Osteoblast (primary cell): Measurements from ENCODE around the gene SLC9A3. TPM values are rescaled to one million over a fixed set of nuclear protein-coding genes. Genes with fewer than 3 reads are reported as not detected.

Experiments used
- DNase-seq: peaks from one replicate; pipeline ENCODE4 v3.0.0; 2011; ENCODE audit warnings: low spot score, mixed read lengths; ENCODE audit not compliant: insufficient read length; ENCODE audit errors: missing footprints
- H2AFZ ChIP-seq: 2 replicates; pipeline ENCODE4 v1.6.0; 2011; ENCODE audit warnings: mild to moderate bottlenecking, low read length
- H3K27ac ChIP-seq: 2 replicates; pipeline ENCODE4 v1.5.1; 2011; ENCODE audit warnings: mild to moderate bottlenecking, low read depth, low read length, moderate library complexity
- H3K27me3 ChIP-seq: 2 replicates; pipeline ENCODE4 v1.6.0; 2012; ENCODE audit warnings: mild to moderate bottlenecking, control low read depth, inconsistent platforms, low read length, moderate library complexity; ENCODE audit not compliant: insufficient read depth
- H3K36me3 ChIP-seq: 2 replicates; pipeline ENCODE4 v1.5.1; 2011; ENCODE audit warnings: mild to moderate bottlenecking, low read length, control low read depth, moderate library complexity; ENCODE audit not compliant: insufficient read depth
- H3K4me1 ChIP-seq: 2 replicates; pipeline ENCODE4 v1.5.1; 2011; ENCODE audit warnings: mild to moderate bottlenecking, low read length, control low read depth, moderate library complexity; ENCODE audit not compliant: insufficient read depth
- H3K4me2 ChIP-seq: 2 replicates; pipeline ENCODE4 v1.6.0; 2011; ENCODE audit warnings: mild to moderate bottlenecking, low read length; ENCODE audit not compliant: insufficient read depth
- H3K4me3 ChIP-seq: fragments of 200-600 bp; sonication (generic); 3 replicates; pipeline ENCODE4 v1.5.1; 2012; ENCODE audit warnings: mild to moderate bottlenecking, low read length, inconsistent platforms; ENCODE audit not compliant: insufficient read depth
- H3K79me2 ChIP-seq: 2 replicates; pipeline ENCODE4 v1.6.0; 2012; ENCODE audit warnings: mild to moderate bottlenecking, low read length, control low read depth, inconsistent platforms; ENCODE audit not compliant: insufficient read depth
- H3K9me3 ChIP-seq: 2 replicates; pipeline ENCODE4 v1.5.1; 2011; ENCODE audit warnings: low read depth, low read length, control low read depth
- H4K20me1 ChIP-seq: 2 replicates; pipeline ENCODE4 v1.6.0; 2012; ENCODE audit warnings: mild to moderate bottlenecking, low read length, control low read depth; ENCODE audit not compliant: insufficient read depth
- CTCF ChIP-seq: IDR thresholded peaks from 2 replicates; pipeline ENCODE4 v1.5.1; 2011; ENCODE audit warnings: mild to moderate bottlenecking, low read depth, low read length, moderate library complexity; ENCODE audit errors: extremely low read depth
- total RNA-seq: library from RNA; depleted of rRNA; stranded (reverse); fragments of >200 nt; gene quantifications from 2 replicates; pipeline ENCODE4 v1.2.3, GENCODE V29; 2012

Gene SLC9A3
- total RNA-seq, 1 donor = 1.4 TPM

GRCh38 chr5:531749-532315 is 7.6 kb upstream of the SLC9A3 start:
- Histone ChIP-seq H3K4me2 (no peak overlapping the region), H3K27me3 (peaks cover 54% of the 10 kb centered on the region), H4K20me1 (no peaks in the 10 kb centered on the region), H3K4me3 (no peak overlapping the region), H3K36me3 (no peaks in the 10 kb centered on the region), H3K9me3 (no peaks in the 10 kb centered on the region), H3K27ac (no peak overlapping the region), H3K4me1 (no peaks in the 10 kb centered on the region), H2AFZ (no peak overlapping the region), H3K79me2 (no peaks in the 10 kb centered on the region)
- no peak for DNase-seq
- no peak for TF ChIP-seq CTCF

GRCh38 chr5:531101-531748 is 7.0 kb upstream of the SLC9A3 start:
- DNase-seq = no peak
- Histone ChIP-seq H3K79me2 (no peaks in the 10 kb centered on the region), H2AFZ (no peak overlapping the region), H3K9me3 (no peaks in the 10 kb centered on the region), H3K27ac (no peak overlapping the region), H3K36me3 (no peaks in the 10 kb centered on the region), H3K4me3 (no peak overlapping the region), H3K27me3 (peaks cover 60% of the 10 kb centered on the region), H3K4me1 (no peaks in the 10 kb centered on the region), H4K20me1 (no peaks in the 10 kb centered on the region), H3K4me2 (no peak overlapping the region)
- no peak for TF ChIP-seq CTCF

- no peak for DNase-seq
- TF ChIP-seq CTCF = no peak
- H4K20me1 ChIP-seq = no peaks in the 10 kb centered on the region
Measured at GRCh38 chr5:530001-530955, 6.0 kb upstream of the SLC9A3 start.

More at GRCh38 chr5:530001-530955, 6.0 kb upstream of the SLC9A3 start:
- H3K27ac ChIP-seq = no peak overlapping the region
- H3K9me3 ChIP-seq = no peaks in the 10 kb centered on the region
- no peak overlapping the region for H3K4me3 ChIP-seq
- peaks cover 66% of the 10 kb centered on the region for H3K27me3 ChIP-seq
- no peaks in the 10 kb centered on the region for H3K36me3 ChIP-seq
- H3K79me2 ChIP-seq = no peaks in the 10 kb centered on the region
- no peaks in the 10 kb centered on the region for H3K4me1 ChIP-seq
- no peak overlapping the region for H2AFZ ChIP-seq
- H3K4me2 ChIP-seq = no peak overlapping the region
